Measurements from ENCODE around the gene SPHKAP. TPM values are rescaled to one million over a fixed set of nuclear protein-coding genes. Genes with fewer than 3 reads are reported as not detected.

The SPHKAP gene
- total RNA-seq, 6 donors from 2014 or later: not detected

GRCh38 chr2:228118940-228119339 lies 62.5 kb downstream of the SPHKAP start:
- WGBS, 2 donors: 32 to 44% methylated on average over 2 of the region's 2 CpGs
- Histone ChIP-seq H3K4me1 (no peaks in the 10 kb centered on the region), H3K9me3 (no peaks in the 10 kb centered on the region), H3K27ac (no peak overlapping the region), H3K27me3 (no peaks in the 10 kb centered on the region), H3K4me3 (no peak overlapping the region), H3K36me3 (no peaks in the 10 kb centered on the region)
- no peak for ATAC-seq (ENCODE audit: low FRiP score in 2 of 2)
- TF ChIP-seq EP300 (IDR thresholded peaks at IDR 0.05) (no peak), POLR2A (IDR thresholded peaks at IDR 0.05) (no peak), POLR2AphosphoS5 (IDR thresholded peaks at IDR 0.05) (no peak)
- TF ChIP-seq, protein P1, sequence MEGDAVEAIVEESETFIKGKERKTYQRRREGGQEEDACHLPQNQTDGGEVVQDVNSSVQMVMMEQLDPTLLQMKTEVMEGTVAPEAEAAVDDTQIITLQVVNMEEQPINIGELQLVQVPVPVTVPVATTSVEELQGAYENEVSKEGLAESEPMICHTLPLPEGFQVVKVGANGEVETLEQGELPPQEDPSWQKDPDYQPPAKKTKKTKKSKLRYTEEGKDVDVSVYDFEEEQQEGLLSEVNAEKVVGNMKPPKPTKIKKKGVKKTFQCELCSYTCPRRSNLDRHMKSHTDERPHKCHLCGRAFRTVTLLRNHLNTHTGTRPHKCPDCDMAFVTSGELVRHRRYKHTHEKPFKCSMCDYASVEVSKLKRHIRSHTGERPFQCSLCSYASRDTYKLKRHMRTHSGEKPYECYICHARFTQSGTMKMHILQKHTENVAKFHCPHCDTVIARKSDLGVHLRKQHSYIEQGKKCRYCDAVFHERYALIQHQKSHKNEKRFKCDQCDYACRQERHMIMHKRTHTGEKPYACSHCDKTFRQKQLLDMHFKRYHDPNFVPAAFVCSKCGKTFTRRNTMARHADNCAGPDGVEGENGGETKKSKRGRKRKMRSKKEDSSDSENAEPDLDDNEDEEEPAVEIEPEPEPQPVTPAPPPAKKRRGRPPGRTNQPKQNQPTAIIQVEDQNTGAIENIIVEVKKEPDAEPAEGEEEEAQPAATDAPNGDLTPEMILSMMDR (IDR thresholded peaks at IDR 0.05): no peak
- no peak for DNase-seq

DNA sequence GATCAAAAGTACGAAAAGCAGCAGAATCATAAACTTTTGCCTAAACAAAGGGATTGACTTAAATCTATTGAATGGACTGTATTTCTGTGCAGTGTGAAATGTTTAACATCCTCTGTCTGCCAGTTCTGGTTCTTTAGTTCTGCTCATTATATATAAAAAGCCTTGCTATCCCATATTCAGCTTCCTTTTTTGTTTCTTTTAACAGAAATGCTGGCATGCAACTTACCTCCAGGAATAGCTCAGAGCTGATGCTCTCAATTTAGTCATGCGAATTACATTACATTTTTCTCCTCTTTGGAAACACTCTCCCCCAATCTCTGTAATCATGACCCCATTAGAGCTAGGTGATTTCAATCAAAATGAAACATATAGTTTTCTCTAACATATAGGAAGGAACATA lies 73.6 kb downstream of the SPHKAP start:
- TF ChIP-seq POLR2AphosphoS5 (IDR thresholded peaks at IDR 0.05) (no peak), EP300 (IDR thresholded peaks at IDR 0.05) (no peak)
- 60 to 66% methylated on average over 2 of the region's 2 CpGs for WGBS, 2 donors
- H3K9me3 ChIP-seq: no peaks in the 10 kb centered on the region
- no peaks in the 10 kb centered on the region for H3K27me3 ChIP-seq
- ATAC-seq (ENCODE audit: low FRiP score in 2 of 2) (no peak), DNase-seq (no peak)
- no peaks in the 10 kb centered on the region for H3K4me1 ChIP-seq
- H3K27ac ChIP-seq: no peak overlapping the region
- H3K4me3 ChIP-seq: no peak overlapping the region
- no peaks in the 10 kb centered on the region for H3K36me3 ChIP-seq

GRCh38 chr2:228105526-228106250 lies 75.8 kb downstream of the SPHKAP start:
- H3K4me3 ChIP-seq: no peak overlapping the region
- H3K36me3 ChIP-seq: no peaks in the 10 kb centered on the region
- TF ChIP-seq EP300 (IDR thresholded peaks at IDR 0.05) (no peak), POLR2A (IDR thresholded peaks at IDR 0.05) (no peak), POLR2AphosphoS5 (IDR thresholded peaks at IDR 0.05) (no peak)
- TF ChIP-seq, protein P1 (IDR thresholded peaks at IDR 0.05): no peak
- ATAC-seq (ENCODE audit: low FRiP score in 2 of 2): no peak
- H3K9me3 ChIP-seq: no peaks in the 10 kb centered on the region
- WGBS, 2 donors: 78 to 84% methylated on average over 8 of the region's 8 CpGs
- no peak overlapping the region for H3K27ac ChIP-seq
- no peak for DNase-seq
- H3K27me3 ChIP-seq: no peaks in the 10 kb centered on the region
- H3K4me1 ChIP-seq: no peaks in the 10 kb centered on the region

DNA sequence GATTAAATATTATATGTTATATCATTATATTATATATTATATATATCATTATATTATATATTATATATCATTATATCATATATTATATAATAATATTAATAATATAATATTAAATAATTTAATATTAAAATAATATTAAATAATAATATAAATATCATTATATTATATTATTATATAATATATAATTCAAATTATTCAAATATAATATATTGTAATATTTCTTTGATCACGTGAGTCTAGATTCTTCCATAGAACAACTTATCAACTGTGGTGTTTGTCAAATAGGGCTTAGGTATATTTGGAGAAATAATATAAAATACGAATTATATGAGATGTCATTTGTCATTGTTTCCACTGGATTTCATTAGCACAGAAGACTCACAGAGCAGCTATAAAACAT lies 77.3 kb downstream of the SPHKAP start:
- Histone ChIP-seq H3K36me3 (no peaks in the 10 kb centered on the region), H3K4me3 (no peak overlapping the region), H3K27ac (no peak overlapping the region), H3K27me3 (no peaks in the 10 kb centered on the region), H3K9me3 (no peaks in the 10 kb centered on the region), H3K4me1 (no peaks in the 10 kb centered on the region)
- TF ChIP-seq POLR2A (IDR thresholded peaks at IDR 0.05): no peak
- TF ChIP-seq, protein P1 (IDR thresholded peaks at IDR 0.05): no peak
- ATAC-seq (ENCODE audit: low FRiP score in 2 of 2) (no peak), DNase-seq (no peak)
- WGBS, 2 donors: 90 to 93% methylated on average over 2 of the region's 2 CpGs

GRCh38 chr2:228103379-228103778 lies 78.1 kb downstream of the SPHKAP start:
- no peak for TF ChIP-seq POLR2AphosphoS5 (IDR thresholded peaks at IDR 0.05)
- no peak for TF ChIP-seq POLR2A (IDR thresholded peaks at IDR 0.05)
- TF ChIP-seq, protein P1 (IDR thresholded peaks at IDR 0.05): no peak
- TF ChIP-seq EP300 (IDR thresholded peaks at IDR 0.05): no peak
- 67 to 78% methylated on average over 5 of the region's 5 CpGs for WGBS, 2 donors
- no peaks in the 10 kb centered on the region for H3K9me3 ChIP-seq
- H3K4me1 ChIP-seq: no peaks in the 10 kb centered on the region
- H3K27ac ChIP-seq: no peak overlapping the region
- H3K36me3 ChIP-seq: no peaks in the 10 kb centered on the region
- DNase-seq (no peak), ATAC-seq (ENCODE audit: low FRiP score in 2 of 2) (no peak)
- H3K4me3 ChIP-seq: no peak overlapping the region
- no peaks in the 10 kb centered on the region for H3K27me3 ChIP-seq
